Astrocyte (in vitro differentiated cells and primary cell): Measurements from ENCODE around the gene HAPLN2.
"Not testable (repeated sequence)": the region's sequence is repeated elsewhere in the genome, so short reads cannot be mapped to it uniquely, and the experiment has no call there.

Experiments used
- CTCF ChIP-seq: IDR thresholded peaks from 2 replicates; pipeline ENCODE4 v1.5.1; 2011; ENCODE audit warnings: low read depth, mild to moderate bottlenecking, inconsistent platforms, low read length, moderate library complexity; ENCODE audit not compliant: insufficient read depth
- EZH2 ChIP-seq: IDR thresholded peaks from 2 replicates; pipeline ENCODE4 v1.6.1; 2012; ENCODE audit warnings: mild to moderate bottlenecking, low read length, inconsistent platforms; ENCODE audit not compliant: insufficient read depth

DNA sequence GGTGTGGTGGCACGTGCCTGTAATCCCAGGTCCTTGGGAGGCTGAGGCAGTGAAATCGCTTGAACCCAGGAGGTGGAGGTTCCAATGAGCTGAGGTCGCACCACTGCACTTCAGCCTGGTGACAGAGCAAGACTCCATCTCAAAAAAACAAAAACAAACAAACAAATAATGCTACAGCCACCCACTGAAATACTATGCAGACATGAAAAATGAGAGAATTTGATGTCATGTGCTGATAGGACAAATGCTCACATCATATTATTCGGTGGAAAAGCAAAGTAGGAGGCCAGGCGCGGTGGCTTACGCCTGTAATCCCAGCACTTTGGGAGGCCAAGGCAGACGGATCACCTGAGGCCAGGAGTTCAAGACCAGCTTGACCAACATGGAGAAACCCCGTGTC is 9.1 kb upstream of the HAPLN2 start:
- TF ChIP-seq CTCF, EZH2: not testable (repeated sequence)
